Keratinocyte (primary cell): ENCODE data around the gene SPEM3. TPM values are rescaled to one million over a fixed set of nuclear protein-coding genes. Genes with fewer than 3 reads are reported as not detected.
"Not testable (repeated sequence)": the region's sequence is repeated elsewhere in the genome, so short reads cannot be mapped to it uniquely, and the experiment has no call there.

Experiments
- DNase-seq: peaks from one replicate; pipeline ENCODE4 v3.0.0-alpha.2; 2011; ENCODE audit warnings: low read depth, missing footprints, low spot score
- FAIRE-seq: peaks from 2 replicates; lab custom pipeline; 2011; peaks lifted over from hg19 to GRCh38; lab: Jason Lieb, UNC
- H2AFZ ChIP-seq: 2 replicates; pipeline ENCODE4 v1.6.0; 2012; ENCODE audit warnings: low read length, control low read depth, inconsistent platforms; ENCODE audit not compliant: control insufficient read depth
- H3K27ac ChIP-seq: 2 replicates; pipeline ENCODE4 v1.5.1; 2011; ENCODE audit warnings: low read length; ENCODE audit not compliant: control insufficient read depth, insufficient read depth
- H3K27me3 ChIP-seq: 3 replicates; pipeline ENCODE4 v1.6.0; 2011; ENCODE audit warnings: low read length; ENCODE audit not compliant: control insufficient read depth, insufficient read depth; ENCODE audit errors: extremely low read depth
- H3K36me3 ChIP-seq, 2 experiments: 2 replicates in 1 of 2; 3 replicates in 1 of 2; pipeline ENCODE4 v1.5.1; 2011; ENCODE audit warnings: low read length in 2 of 2, mild to moderate bottlenecking in 1 of 2; ENCODE audit not compliant: control insufficient read depth in 2 of 2, insufficient read depth in 2 of 2; ENCODE audit errors: extremely low read depth in 1 of 2
- H3K4me1 ChIP-seq: 3 replicates; pipeline ENCODE4 v1.5.1; 2011; ENCODE audit warnings: low read length; ENCODE audit not compliant: control insufficient read depth, insufficient read depth; ENCODE audit errors: extremely low read depth
- H3K4me2 ChIP-seq: 3 replicates; pipeline ENCODE4 v1.6.0; 2011; ENCODE audit warnings: low read depth, low read length; ENCODE audit not compliant: control insufficient read depth, insufficient read depth; ENCODE audit errors: extremely low read depth
- H3K4me3 ChIP-seq, 3 experiments: fragments of 200-600 bp in 1 of 3; sonication (generic) in 1 of 3; 2 replicates in 2 of 3; 3 replicates in 1 of 3; pipeline ENCODE4 v1.5.1; 2011 to 2016; ENCODE audit warnings: low read length in 3 of 3, mild to moderate bottlenecking in 3 of 3, control low read depth in 2 of 3, inconsistent platforms in 1 of 3, low read depth in 1 of 3, mixed read lengths in 1 of 3, mixed run types in 1 of 3, moderate library complexity in 1 of 3; ENCODE audit not compliant: control insufficient read depth in 2 of 3, insufficient read depth in 2 of 3; ENCODE audit errors: extremely low read depth in 1 of 3
- H3K79me2 ChIP-seq: 2 replicates; pipeline ENCODE4 v1.6.0; 2012; ENCODE audit warnings: low read length; ENCODE audit not compliant: control insufficient read depth, insufficient read depth
- H3K9ac ChIP-seq: 3 replicates; pipeline ENCODE4 v1.6.0; 2011; ENCODE audit warnings: low read length; ENCODE audit not compliant: control insufficient read depth, insufficient read depth; ENCODE audit errors: extremely low read depth
- H3K9me1 ChIP-seq: 3 replicates; pipeline ENCODE4 v1.6.0; 2011; ENCODE audit warnings: low read length; ENCODE audit not compliant: control insufficient read depth, insufficient read depth; ENCODE audit errors: extremely low read depth
- H3K9me3 ChIP-seq: 2 replicates; pipeline ENCODE4 v1.5.1; 2012; ENCODE audit warnings: low read depth, low read length; ENCODE audit not compliant: control insufficient read depth
- H4K20me1 ChIP-seq: 3 replicates; pipeline ENCODE4 v1.6.0; 2011; ENCODE audit warnings: low read length; ENCODE audit not compliant: control insufficient read depth, insufficient read depth; ENCODE audit errors: extremely low read depth
- EZH2 ChIP-seq: IDR thresholded peaks from one replicate; pipeline ENCODE4 v1.6.1; 2012; ENCODE audit warnings: inconsistent platforms, mild to moderate bottlenecking, low read length, moderate library complexity
- dilution Hi-C: fragments of 300-500 bp; cut with MboI; formaldehyde crosslinking; loops from one replicate; pipeline ENCODE4 v1.7.0; 2020; ENCODE audit warnings: low sequenced_read_pairs; ENCODE audit not compliant: extremely low pct_ligation_motif_present
- polyA plus RNA-seq, 5 experiments: library from polyadenylated mRNA; depleted of rRNA in 3 of 5; stranded (reverse) in 3 of 5; stranded (forward) in 1 of 5; unstranded in 1 of 5; fragments of >200 nt; gene quantifications; 1 replicate in 1 of 5; 2 replicates in 3 of 5; 3 replicates in 1 of 5; pipeline versions ENCODE4 v1.2.1 to v1.2.3, GENCODE V29; 2011 to 2012; ENCODE audit warnings: missing spikeins in 2 of 5, low read depth in 1 of 5, low replicate concordance in 1 of 5
- TF ChIP-seq, protein P1 (sequence below), 3 experiments: IDR thresholded peaks in 1 of 3; conservative IDR thresholded peaks in 1 of 3; optimal IDR thresholded peaks in 1 of 3; 2 replicates in 2 of 3; 3 replicates in 1 of 3; pipeline versions ENCODE3 to v1.5.1; 2011; ENCODE audit warnings: low read length in 3 of 3, mild to moderate bottlenecking in 3 of 3, moderate library complexity in 2 of 3, control low read depth in 1 of 3, inconsistent platforms in 1 of 3; ENCODE audit not compliant: insufficient read depth in 2 of 3; ENCODE audit errors: extremely low read depth in 1 of 3

Gene SPEM3
- polyA plus RNA-seq, 1 donor (not counting 4 experiments of a cell fraction or from before 2014, with no cell fraction given) = not detected

- Histone ChIP-seq H3K4me1 (peaks cover 19% of the 10 kb centered on the region), H3K79me2 (peaks cover 84% of the 10 kb centered on the region), H4K20me1 (peaks cover 2% of the 10 kb centered on the region), H3K27me3 (no peaks in the 10 kb centered on the region), H2AFZ (no peak overlapping the region), H3K9me1 (peaks cover 3% of the 10 kb centered on the region), H3K27ac (no peak overlapping the region), H3K9ac (no peak overlapping the region), H3K36me3 (peaks cover 9 to 14% of the 10 kb centered on the region in 2 experiments), H3K4me3 (no peak overlapping the region), H3K4me2 (no peak overlapping the region), H3K9me3 (no peaks in the 10 kb centered on the region)
- FAIRE-seq (peak; percentile 23), DNase-seq (no peak)
- dilution Hi-C loops = no loop called here
- TF ChIP-seq EZH2 = no peak
- TF ChIP-seq, protein P1, sequence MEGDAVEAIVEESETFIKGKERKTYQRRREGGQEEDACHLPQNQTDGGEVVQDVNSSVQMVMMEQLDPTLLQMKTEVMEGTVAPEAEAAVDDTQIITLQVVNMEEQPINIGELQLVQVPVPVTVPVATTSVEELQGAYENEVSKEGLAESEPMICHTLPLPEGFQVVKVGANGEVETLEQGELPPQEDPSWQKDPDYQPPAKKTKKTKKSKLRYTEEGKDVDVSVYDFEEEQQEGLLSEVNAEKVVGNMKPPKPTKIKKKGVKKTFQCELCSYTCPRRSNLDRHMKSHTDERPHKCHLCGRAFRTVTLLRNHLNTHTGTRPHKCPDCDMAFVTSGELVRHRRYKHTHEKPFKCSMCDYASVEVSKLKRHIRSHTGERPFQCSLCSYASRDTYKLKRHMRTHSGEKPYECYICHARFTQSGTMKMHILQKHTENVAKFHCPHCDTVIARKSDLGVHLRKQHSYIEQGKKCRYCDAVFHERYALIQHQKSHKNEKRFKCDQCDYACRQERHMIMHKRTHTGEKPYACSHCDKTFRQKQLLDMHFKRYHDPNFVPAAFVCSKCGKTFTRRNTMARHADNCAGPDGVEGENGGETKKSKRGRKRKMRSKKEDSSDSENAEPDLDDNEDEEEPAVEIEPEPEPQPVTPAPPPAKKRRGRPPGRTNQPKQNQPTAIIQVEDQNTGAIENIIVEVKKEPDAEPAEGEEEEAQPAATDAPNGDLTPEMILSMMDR (optimal IDR thresholded peaks at IDR 0.05 in 1 of 3, IDR thresholded peaks at IDR 0.05 in 1 of 3, conservative IDR thresholded peaks at IDR 0.05 in 1 of 3; ENCODE audit: extremely low read depth in 1 of 3, insufficient read depth in 2 of 3, low read length in 3 of 3) = no peak
Measured at GRCh38 chr17:7471729-7472128, 43.1 kb downstream of the SPEM3 start.

GRCh38 chr17:7474767-7475166 lies 46.1 kb downstream of the SPEM3 start:
- H2AFZ ChIP-seq, DNase-seq, H3K4me2 ChIP-seq, H3K9me1 ChIP-seq, H3K9me3 ChIP-seq, FAIRE-seq, H3K27me3 ChIP-seq, H3K27ac ChIP-seq, H3K9ac ChIP-seq, dilution Hi-C loops, H4K20me1 ChIP-seq, H3K4me3 ChIP-seq, H3K36me3 ChIP-seq: not testable (repeated sequence)
- Histone ChIP-seq H3K4me1 (peaks cover 37% of the 10 kb centered on the region), H3K79me2 (peaks cover 86% of the 10 kb centered on the region)
